T-cell (primary cell): ENCODE data around the gene RFC2. TPM values are rescaled to one million over a fixed set of nuclear protein-coding genes. Genes with fewer than 3 reads are reported as not detected.

Experiments
- ATAC-seq, 4 experiments: fragments of 200-7000 bp in 3 of 4; fragments of 150-1000 bp in 1 of 4; cut with Tn5 transposase; replicated peaks in 1 of 4; 1 replicate in 3 of 4; 2 replicates in 1 of 4; pipeline ENCODE4 v1.10.0; 2021; ENCODE audit warnings: moderate library complexity in 3 of 4, mild to moderate bottlenecking in 2 of 4, moderate number of reproducible peaks in 1 of 4
- CTCF ChIA-PET, 2 donors: fragments of 300-600 bp; sonication (Branson Sonifier 250); formaldehyde crosslinking; loops; one replicate each; lab custom pipeline; 2022; ENCODE audit warnings: antibody characterized with exemption in 2 of 2; lab: Charles Lee
- POLR2A ChIA-PET, 2 donors: fragments of 300-600 bp; sonication (Branson Sonifier 250); formaldehyde crosslinking; loops; one replicate each; lab custom pipeline; 2022; ENCODE audit warnings: antibody characterized with exemption in 2 of 2; lab: Charles Lee
- DNase-seq, 35 experiments: peaks; one replicate each; pipeline versions ENCODE4 v3.0.0 to v3.0.0-alpha.2; 2013 to 2023
- H3K27ac ChIP-seq: one replicate; pipeline ENCODE4 v1.5.1; 2013; ENCODE audit warnings: low read length
- H3K27me3 ChIP-seq, 2 experiments: replicated peaks in 1 of 2; 1 replicate in 1 of 2; 2 replicates in 1 of 2; pipeline versions ENCODE4 v1.6.1 to v1.7.0; 2013; ENCODE audit warnings: low read length in 1 of 2, mixed read lengths in 1 of 2; ENCODE audit not compliant: control insufficient read depth in 2 of 2, insufficient read depth in 2 of 2; ENCODE audit errors: extremely low read depth in 1 of 2
- H3K36me3 ChIP-seq, 2 donors: 1 replicate in 1 of 2; 2 replicates in 1 of 2; pipeline versions ENCODE4 v1.6.1 to v1.7.0; 2013; ENCODE audit warnings: low read length in 1 of 2; ENCODE audit not compliant: control insufficient read depth in 2 of 2, insufficient read depth in 1 of 2; ENCODE audit errors: extremely low read depth in 1 of 2
- H3K4me1 ChIP-seq, 2 experiments: 1 replicate in 1 of 2; 2 replicates in 1 of 2; pipeline versions ENCODE4 v1.6.1 to v1.7.0; 2013; ENCODE audit warnings: low read length in 2 of 2, mixed read lengths in 1 of 2; ENCODE audit not compliant: insufficient read depth in 2 of 2, control insufficient read depth in 1 of 2; ENCODE audit errors: extremely low read depth in 1 of 2
- H3K4me3 ChIP-seq, 2 donors: 1 replicate in 1 of 2; 2 replicates in 1 of 2; pipeline versions ENCODE4 v1.5.1 to v1.7.0; 2013; ENCODE audit warnings: mild to moderate bottlenecking in 2 of 2, low read length in 1 of 2, moderate library complexity in 1 of 2; ENCODE audit not compliant: control insufficient read depth in 1 of 2; ENCODE audit errors: extremely low read depth in 1 of 2
- H3K9me3 ChIP-seq: 2 replicates; pipeline ENCODE4 v1.7.0; 2013
- H3K27ac Mint-ChIP-seq, 2 donors: one replicate each; pipeline ENCODE4 v1.8.0; 2020 to 2021; ENCODE audit warnings: mild to moderate bottlenecking in 2 of 2, mixed read lengths in 2 of 2
- H3K27me3 Mint-ChIP-seq, 2 donors: one replicate each; pipeline ENCODE4 v1.8.0; 2021 to 2022; ENCODE audit warnings: mixed read lengths in 2 of 2
- H3K36me3 Mint-ChIP-seq: one replicate; pipeline ENCODE4 v1.8.0; 2021; ENCODE audit warnings: mixed read lengths
- H3K4me1 Mint-ChIP-seq, 3 donors: one replicate each; pipeline ENCODE4 v1.8.0; 2020 to 2022; ENCODE audit warnings: mixed read lengths in 3 of 3, mild to moderate bottlenecking in 1 of 3
- H3K4me3 Mint-ChIP-seq, 3 donors: one replicate each; pipeline ENCODE4 v1.8.0; 2020 to 2022; ENCODE audit warnings: mild to moderate bottlenecking in 3 of 3, mixed read lengths in 3 of 3, moderate library complexity in 3 of 3
- H3K9me3 Mint-ChIP-seq, 3 donors: one replicate each; pipeline ENCODE4 v1.8.0; 2020 to 2022; ENCODE audit warnings: mixed read lengths in 3 of 3
- WGBS: methylation state at CpG from one replicate; pipeline ENCODE4 v1.1.5; 2013; ENCODE audit warnings: missing lambda C conversion rate; ENCODE audit not compliant: insufficient coverage; 5-methylcytosine and 5-hydroxymethylcytosine counted together
- total RNA-seq, 35 experiments: library from RNA in 6 of 35; stranded (reverse) in 6 of 35; fragments of 120-200 nt in 1 of 35; gene quantifications; one replicate each; pipeline versions ENCODE4 v1.2.1 to v1.2.4 and lab custom pipeline; 2013 to 2026

The RFC2 gene
- total RNA-seq, 5 donors from 2014 or later (not counting 1 experiment from before 2014, with no cell fraction given): 13.3 to 17.6 (median 14.8) TPM

DNA sequence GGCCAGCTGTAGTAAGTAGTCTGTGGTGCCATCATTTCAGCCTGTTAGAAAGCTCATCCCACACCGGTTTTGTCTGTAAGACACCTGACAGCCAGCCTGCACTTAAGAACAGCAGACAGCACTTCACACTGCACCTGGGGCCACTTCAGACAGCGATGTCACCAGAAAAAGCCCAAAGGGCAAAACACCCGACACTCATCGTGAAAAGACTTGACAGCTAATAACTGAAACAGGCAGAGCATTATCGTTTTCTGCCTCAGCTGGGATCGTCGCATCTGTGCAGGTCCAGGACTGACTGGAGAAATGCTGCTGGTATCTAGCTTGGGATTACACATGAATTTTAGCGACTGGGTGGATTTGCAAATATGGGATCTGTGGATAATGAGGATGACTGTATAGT is 61.1 kb downstream of the RFC2 start:
- ChIA-PET POLR2A (interaction anchor here (0.6 to 1.7 kb wide), 6 partner anchors 9 to 1719 kb away, joined by 3 to 8 read pairs (median 6); partner anchors contain the start of gene LIMK1 (in 1 of the 2)), CTCF (interaction anchor here (0.9 to 1.2 kb wide), 3 partner anchors 10 to 16 kb away, joined by 4 to 6 read pairs (median 5); no protein-coding TSS in a partner anchor)
- Histone ChIP-seq H3K4me1 (peaks cover 0 to 17% of the 10 kb centered on the region in 2 experiments), H3K36me3 (peaks cover 14 to 82% of the 10 kb centered on the region in 2 donors), H3K27ac (no peak overlapping the region), H3K27me3 (no peaks in the 10 kb centered on the region), H3K9me3 (no peaks in the 10 kb centered on the region), H3K4me3 (no peak overlapping the region)
- Mint-ChIP-seq H3K27me3 (no peaks in the 10 kb centered on the region), H3K4me3 (no peak overlapping the region), H3K4me1 (peaks cover 16 to 24% (median 18%) of the 10 kb centered on the region in 3 donors), H3K36me3 (peaks cover 59% of the 10 kb centered on the region), H3K9me3 (no peaks in the 10 kb centered on the region), H3K27ac (no peak overlapping the region)
- DNase-seq (no peak), ATAC-seq (no peak)
- 84% methylated on average over 7 of the region's 8 CpGs for WGBS

GRCh38 chr7:74191231-74191630 is 63.0 kb downstream of the RFC2 start:
- Histone ChIP-seq H3K36me3 (peaks cover 17 to 84% of the 10 kb centered on the region in 2 donors), H3K4me1 (peaks cover 4 to 25% of the 10 kb centered on the region in 2 experiments), H3K9me3 (no peaks in the 10 kb centered on the region), H3K4me3 (no peak overlapping the region), H3K27me3 (no peaks in the 10 kb centered on the region), H3K27ac (no peak overlapping the region)
- peaks cover 65% of the 10 kb centered on the region for H3K36me3 Mint-ChIP-seq
- ATAC-seq: no peak
- no peaks in the 10 kb centered on the region for H3K27me3 Mint-ChIP-seq
- WGBS: 86% methylated on average over 6 of the region's 9 CpGs
- no peaks in the 10 kb centered on the region for H3K9me3 Mint-ChIP-seq
- H3K4me3 Mint-ChIP-seq: no peak overlapping the region
- POLR2A ChIA-PET: interaction anchor here in 1 of 2 donors (0.6 to 1.2 kb wide), 2 partner anchors 13 to 88 kb away, joined by 4 to 7 read pairs; no protein-coding TSS in a partner anchor
- CTCF ChIA-PET: interaction anchor here in 1 of 2 donors (1.2 to 1.6 kb wide), 3 partner anchors 15 to 17 kb away, joined by 3 to 4 read pairs (median 4); no protein-coding TSS in a partner anchor
- H3K27ac Mint-ChIP-seq: no peak overlapping the region
- no peak for DNase-seq
- H3K4me1 Mint-ChIP-seq: peaks cover 31 to 37% (median 32%) of the 10 kb centered on the region in 3 donors

DNA sequence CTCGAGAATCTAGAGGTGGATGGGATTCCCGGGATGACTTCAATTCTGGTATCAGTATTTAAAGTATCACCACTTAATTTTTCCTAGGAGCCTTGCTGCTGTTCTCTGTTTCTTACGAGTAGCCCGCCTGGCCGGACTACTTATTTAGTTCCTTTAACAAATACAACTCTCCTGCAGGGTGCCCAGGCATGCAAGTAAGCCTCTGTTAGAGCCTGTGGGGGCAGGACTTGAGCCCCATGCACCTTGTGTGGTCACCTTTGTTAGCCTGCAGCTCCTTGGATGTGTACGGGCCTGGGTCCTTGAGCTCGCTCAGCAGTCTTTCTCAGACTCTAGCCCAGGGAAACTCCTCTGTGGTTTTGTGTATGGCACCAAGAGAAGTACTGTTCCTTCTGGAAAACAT is 63.9 kb downstream of the RFC2 start:
- Histone ChIP-seq H3K4me1 (peaks cover 12 to 24% of the 10 kb centered on the region in 2 experiments), H3K36me3 (peaks cover 17 to 82% of the 10 kb centered on the region in 2 donors), H3K4me3 (no peak overlapping the region), H3K9me3 (no peaks in the 10 kb centered on the region), H3K27me3 (no peaks in the 10 kb centered on the region), H3K27ac (no peak overlapping the region)
- no peak for DNase-seq
- 93% methylated on average over 4 of the region's 7 CpGs for WGBS
- POLR2A ChIA-PET: interaction anchor here in 1 of 2 donors (1.2 kb wide), 1 partner anchor 12 kb away, joined by 4 read pairs; no protein-coding TSS in a partner anchor
- Mint-ChIP-seq H3K9me3 (no peaks in the 10 kb centered on the region), H3K4me1 (peaks cover 39 to 47% (median 41%) of the 10 kb centered on the region in 3 donors), H3K27ac (no peak overlapping the region), H3K36me3 (peaks cover 63% of the 10 kb centered on the region), H3K27me3 (no peaks in the 10 kb centered on the region), H3K4me3 (no peak overlapping the region)
- ATAC-seq: no peak
- CTCF ChIA-PET: interaction anchor here (0.5 to 1.6 kb wide), 5 partner anchors 15 to 215 kb away, joined by 3 to 6 read pairs (median 4); no protein-coding TSS in a partner anchor

GRCh38 chr7:74187915-74188675 is 66.1 kb downstream of the RFC2 start:
- H3K4me3 ChIP-seq: no peak overlapping the region
- no peaks in the 10 kb centered on the region for H3K9me3 ChIP-seq
- ChIA-PET POLR2A (interaction anchor here in 1 of 2 donors (0.6 kb wide), 2 partner anchors 65 to 80 kb away, joined by 3 read pairs; no protein-coding TSS in a partner anchor), CTCF (no interaction called here)
- 91% methylated on average over 5 of the region's 11 CpGs for WGBS
- no peaks in the 10 kb centered on the region for H3K27me3 ChIP-seq
- peaks cover 55 to 58% (median 56%) of the 10 kb centered on the region in 3 donors for H3K4me1 Mint-ChIP-seq
- no peaks in the 10 kb centered on the region for H3K27me3 Mint-ChIP-seq
- H3K4me3 Mint-ChIP-seq: no peak overlapping the region
- DNase-seq (no peak), ATAC-seq (no peak)
- H3K36me3 Mint-ChIP-seq: peaks cover 45% of the 10 kb centered on the region
- no peak overlapping the region for H3K27ac Mint-ChIP-seq
- peaks cover 7 to 62% of the 10 kb centered on the region in 2 donors for H3K36me3 ChIP-seq
- no peaks in the 10 kb centered on the region for H3K9me3 Mint-ChIP-seq
- H3K4me1 ChIP-seq: peaks cover 13 to 36% of the 10 kb centered on the region in 2 experiments
- H3K27ac ChIP-seq: no peak overlapping the region

DNA sequence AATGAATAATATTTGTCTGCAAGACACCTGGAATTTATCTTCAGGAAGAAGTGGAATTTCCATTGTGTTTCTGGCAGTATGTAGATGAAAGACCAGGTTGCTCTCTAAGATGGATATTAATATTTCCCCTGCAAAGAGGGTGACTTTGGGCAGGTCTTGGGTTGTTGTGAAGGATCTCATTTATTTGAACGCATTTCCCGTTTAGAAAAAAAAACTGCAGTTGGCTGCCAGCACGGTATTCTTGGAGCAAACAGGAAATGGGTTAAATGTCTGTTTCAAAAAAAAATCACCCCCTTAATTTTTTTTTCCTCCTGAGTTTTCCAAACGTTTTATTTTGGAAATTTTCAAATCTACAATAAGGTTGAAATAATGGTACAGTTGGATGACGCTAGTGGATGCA is 68.6 kb downstream of the RFC2 start:
- Mint-ChIP-seq H3K4me1 (peaks cover 78 to 83% (median 79%) of the 10 kb centered on the region in 3 donors), H3K36me3 (peaks cover 46% of the 10 kb centered on the region), H3K4me3 (peak overlapping the region; percentile 13 to 60 (median 21)), H3K9me3 (no peaks in the 10 kb centered on the region), H3K27ac (peak overlapping the region; percentile 67 to 71), H3K27me3 (no peaks in the 10 kb centered on the region)
- H3K4me1 ChIP-seq: peaks cover 19 to 55% of the 10 kb centered on the region in 2 experiments
- DNase-seq (no peak), ATAC-seq (no peak)
- no peaks in the 10 kb centered on the region for H3K27me3 ChIP-seq
- ChIA-PET CTCF (no interaction called here), POLR2A (interaction anchor here in 1 of 2 donors (0.7 kb wide), 1 partner anchor 13 kb away, joined by 5 read pairs; no protein-coding TSS in a partner anchor)
- H3K27ac ChIP-seq: no peak overlapping the region
- H3K9me3 ChIP-seq: no peaks in the 10 kb centered on the region
- H3K36me3 ChIP-seq: peaks cover 7 to 47% of the 10 kb centered on the region in 2 donors
- no peak overlapping the region for H3K4me3 ChIP-seq
- no CpG with 5 or more reads among the region's 5 CpGs for WGBS

DNA sequence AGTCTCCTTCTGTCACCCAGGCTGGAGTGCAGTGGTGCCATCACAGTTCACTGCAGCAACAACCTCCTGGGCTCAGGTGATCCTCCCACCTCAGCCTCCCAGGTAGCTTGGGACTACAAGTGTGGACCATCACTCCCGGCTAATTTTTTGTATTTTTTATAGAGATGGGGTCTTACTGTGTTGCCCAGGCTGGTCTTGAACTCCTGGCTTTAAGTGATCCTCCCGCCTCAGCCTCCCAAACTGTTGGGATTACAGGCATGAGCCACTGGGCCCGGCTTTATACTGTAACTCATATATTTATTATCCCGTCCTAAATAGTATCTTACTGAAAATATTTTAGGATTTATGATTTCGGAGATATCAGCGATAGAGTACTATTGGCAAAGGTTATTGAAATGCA is 69.2 kb downstream of the RFC2 start:
- WGBS: 92% methylated on average over 2 of the region's 6 CpGs
- H3K36me3 Mint-ChIP-seq: peaks cover 40% of the 10 kb centered on the region
- CTCF ChIA-PET: interaction anchor here in 1 of 2 donors (1.3 kb wide), 1 partner anchor 22 kb away, joined by 3 read pairs; no protein-coding TSS in a partner anchor
- peak overlapping the region in 1 of 3 donors; percentile 60 for H3K4me3 Mint-ChIP-seq
- Histone ChIP-seq H3K27ac (no peak overlapping the region), H3K4me3 (no peak overlapping the region), H3K4me1 (peaks cover 19 to 60% of the 10 kb centered on the region in 2 experiments), H3K9me3 (no peaks in the 10 kb centered on the region), H3K27me3 (no peaks in the 10 kb centered on the region), H3K36me3 (peaks cover 3 to 46% of the 10 kb centered on the region in 2 donors)
- peak overlapping the region; percentile 23 to 45 for H3K27ac Mint-ChIP-seq
- POLR2A ChIA-PET: interaction anchor here in 1 of 2 donors (0.7 kb wide), 1 partner anchor 14 kb away, joined by 5 read pairs; no protein-coding TSS in a partner anchor
- no peaks in the 10 kb centered on the region for H3K9me3 Mint-ChIP-seq
- peaks cover 84 to 88% (median 85%) of the 10 kb centered on the region in 3 donors for H3K4me1 Mint-ChIP-seq
- ATAC-seq (no peak), DNase-seq (no peak)
- no peaks in the 10 kb centered on the region for H3K27me3 Mint-ChIP-seq
